HepG2 (cell line): ENCODE results near the gene BCL6B. TPM values are rescaled to one million over a fixed set of nuclear protein-coding genes. Genes with fewer than 3 reads are reported as not detected.

Source experiments
- AKAP8 ChIP-seq: sonication (generic); formaldehyde crosslinking; IDR thresholded peaks from 2 replicates; pipeline ENCODE4 v1.5.1; 2020; ENCODE audit warnings: mild to moderate bottlenecking, missing genetic modification reagents
- CREB3 ChIP-seq: sonication (generic); formaldehyde crosslinking; IDR thresholded peaks from 2 replicates; pipeline ENCODE4 v1.5.0; 2020; ENCODE audit warnings: missing genetic modification reagents
- HNF4A ChIP-seq: sonication (generic); formaldehyde crosslinking; IDR thresholded peaks from 2 replicates; pipeline ENCODE4 v1.4.0; 2020; ENCODE audit warnings: missing genetic modification reagents
- JARID2 ChIP-seq: sonication (generic); formaldehyde crosslinking; IDR thresholded peaks from 2 replicates; pipeline ENCODE4 v1.8.1; 2023; ENCODE audit warnings: missing genetic modification reagents, inconsistent platforms; ENCODE audit not compliant: insufficient replicate concordance
- JDP2 ChIP-seq: sonication (generic); formaldehyde crosslinking; IDR thresholded peaks from 2 replicates; pipeline ENCODE4 v1.8.1; 2022; ENCODE audit warnings: missing genetic modification reagents, borderline replicate concordance
- MTF1 ChIP-seq: sonication (generic); formaldehyde crosslinking; IDR thresholded peaks from 2 replicates; pipeline ENCODE4 v1.5.0; 2020; ENCODE audit warnings: missing genetic modification reagents
- NFIB ChIP-seq: sonication (generic); formaldehyde crosslinking; IDR thresholded peaks from 2 replicates; pipeline ENCODE4 v1.9.0; 2021; ENCODE audit warnings: missing genetic modification reagents, mild to moderate bottlenecking, borderline replicate concordance
- NONO ChIP-seq, 2 experiments: fragments of 450-650 bp in 1 of 2; sonication (generic) in 1 of 2; formaldehyde crosslinking in 1 of 2; IDR thresholded peaks in 1 of 2; conservative IDR thresholded peaks in 1 of 2; 2 replicates each; pipeline versions ENCODE4 v1.6.1 to v1.8.0; 2017 to 2022; ENCODE audit warnings: mild to moderate bottlenecking in 1 of 2, missing genetic modification reagents in 1 of 2, moderate library complexity in 1 of 2
- NR0B2 ChIP-seq: sonication (generic); formaldehyde crosslinking; IDR thresholded peaks from 2 replicates; pipeline ENCODE4 v1.4.0; 2020; ENCODE audit warnings: mild to moderate bottlenecking, missing genetic modification reagents
- RAD21 ChIP-seq: fragments of 450-650 bp; formaldehyde crosslinking; IDR thresholded peaks from 2 replicates; pipeline ENCODE4 v1.5.0; 2020; ENCODE audit warnings: mild to moderate bottlenecking
- SIN3A ChIP-seq: IDR thresholded peaks from 2 replicates; pipeline ENCODE4 v1.6.1; 2011; ENCODE audit warnings: low read depth, mild to moderate bottlenecking, control low read depth, low read length, borderline replicate concordance
- TARDBP ChIP-seq: sonication (generic); formaldehyde crosslinking; IDR thresholded peaks from 2 replicates; pipeline ENCODE4 v1.8.0; 2022; ENCODE audit warnings: mild to moderate bottlenecking, missing genetic modification reagents
- TCF7L2 ChIP-seq: IDR thresholded peaks from 2 replicates; pipeline ENCODE4 v1.6.1; 2011; ENCODE audit warnings: mild to moderate bottlenecking, low read depth, low read length, moderate library complexity
- TFE3 ChIP-seq: IDR thresholded peaks from 2 replicates; pipeline ENCODE4 v1.6.1; 2016
- TIGD3 ChIP-seq: sonication (generic); formaldehyde crosslinking; IDR thresholded peaks from 2 replicates; pipeline ENCODE4 v1.5.1; 2020; ENCODE audit warnings: mild to moderate bottlenecking, missing genetic modification reagents, borderline replicate concordance
- ZBTB3 ChIP-seq: sonication (generic); formaldehyde crosslinking; IDR thresholded peaks from 2 replicates; pipeline ENCODE4 v1.4.0; 2020; ENCODE audit warnings: low read depth, mild to moderate bottlenecking, moderate library complexity, missing genetic modification reagents, borderline replicate concordance
- ZNF34 ChIP-seq: sonication (generic); formaldehyde crosslinking; IDR thresholded peaks from 2 replicates; pipeline ENCODE4 v1.4.0; 2020; ENCODE audit warnings: mild to moderate bottlenecking, missing genetic modification reagents, borderline replicate concordance
- ZNF350 ChIP-seq: sonication (generic); formaldehyde crosslinking; IDR thresholded peaks from 2 replicates; pipeline ENCODE4 v1.4.0; 2020; ENCODE audit warnings: mild to moderate bottlenecking, low read depth, missing genetic modification reagents, borderline replicate concordance
- ZNF430 ChIP-seq: sonication (generic); formaldehyde crosslinking; IDR thresholded peaks from 2 replicates; pipeline ENCODE4 v1.9.0; 2021; ENCODE audit warnings: mild to moderate bottlenecking, missing genetic modification reagents
- ZNF546 ChIP-seq: sonication (generic); formaldehyde crosslinking; conservative IDR thresholded peaks from 2 replicates; pipeline ENCODE4 v1.8.1; 2023; ENCODE audit warnings: mild to moderate bottlenecking, missing genetic modification reagents
- ZNF703 ChIP-seq: sonication (generic); formaldehyde crosslinking; IDR thresholded peaks from 2 replicates; pipeline ENCODE4 v1.5.1; 2020; ENCODE audit warnings: missing genetic modification reagents, mild to moderate bottlenecking, moderate library complexity, borderline replicate concordance
- ZNF747 ChIP-seq: sonication (generic); formaldehyde crosslinking; IDR thresholded peaks from 2 replicates; pipeline ENCODE4 v1.8.1; 2023; ENCODE audit warnings: missing genetic modification reagents, mild to moderate bottlenecking, borderline replicate concordance
- ZNF878 ChIP-seq: sonication (generic); formaldehyde crosslinking; IDR thresholded peaks from 2 replicates; pipeline ENCODE4 v1.8.1; 2023; ENCODE audit warnings: mild to moderate bottlenecking, missing genetic modification reagents, moderate library complexity
- polyA plus RNA-seq, 8 experiments: library from polyadenylated mRNA; depleted of rRNA in 3 of 8; stranded (reverse) in 7 of 8; unstranded in 1 of 8; fragments of >200 nt; fragmentation: Illumina TruSeq in 4 of 8; extraction: Trizol in 4 of 8; gene quantifications; 2 replicates each; pipeline versions ENCODE4 v1.2.1 to v1.2.3, GENCODE V29; 2011 to 2016; ENCODE audit warnings: low read depth in 4 of 8, missing spikeins in 1 of 8, mixed read lengths in 1 of 8; ENCODE audit not compliant: insufficient read depth in 1 of 8
- total RNA-seq, 5 experiments: library from RNA; depleted of rRNA; stranded (reverse); fragments of >200 nt; fragmentation: Illumina TruSeq; extraction: Trizol; gene quantifications; 2 replicates each; pipeline ENCODE4 v1.2.3, GENCODE V29; 2016; ENCODE audit warnings: low read depth in 1 of 5

The BCL6B gene
- total and polyA plus RNA-seq, 2 of the 13 experiments (the other 11 are each of a cell fraction or from before 2014, with no cell fraction given): not detected

- TF ChIP-seq NONO (IDR thresholded peaks at IDR 0.05) (no peak), NONO (CRISPR knock-in tag; conservative IDR thresholded peaks at IDR 0.05) (peak; percentile 96), NR0B2 (CRISPR knock-in tag) (0 out of 2 replicates have a peak, but pooled peaks have one; percentile 71), JDP2 (CRISPR knock-in tag) (no peak), ZNF747 (CRISPR knock-in tag) (no peak; the same call in 1 of the 2 replicates), NFIB (CRISPR knock-in tag) (no peak), TIGD3 (CRISPR knock-in tag) (no peak), ZNF350 (peak; percentile 77; the same call in 1 of the 2 replicates), TCF7L2 (no peak), ZNF878 (CRISPR knock-in tag) (peak; percentile 49; the same call in 1 of the 2 replicates), CREB3 (CRISPR knock-in tag) (no peak), ZNF703 (peak; percentile 33; the same call in 1 of the 2 replicates), AKAP8 (peak; percentile 96), ZBTB3 (no peak), SIN3A (no peak; the same call in 1 of the 2 replicates), ZNF34 (CRISPR knock-in tag) (no peak), TFE3 (CRISPR knock-in tag) (no peak; the same call in 1 of the 2 replicates), ZNF546 (CRISPR knock-in tag) (0 out of 2 replicates have a peak, but pooled peaks have one; percentile 44), HNF4A (no peak), MTF1 (CRISPR knock-in tag) (no peak), RAD21 (no peak), ZNF430 (peak; percentile 85), JARID2 (CRISPR knock-in tag) (no peak), TARDBP (CRISPR knock-in tag) (no peak; the same call in 1 of the 2 replicates)
These were observed 8.4 kb upstream of the BCL6B start (continued) for GRCh38 chr17:7014261-7014994.
